Measurements from ENCODE around the gene NELL1.

GRCh38 chr11:20808328-20808727, 138.9 kb downstream of the NELL1 start:
- TF ChIP-seq, protein P1, sequence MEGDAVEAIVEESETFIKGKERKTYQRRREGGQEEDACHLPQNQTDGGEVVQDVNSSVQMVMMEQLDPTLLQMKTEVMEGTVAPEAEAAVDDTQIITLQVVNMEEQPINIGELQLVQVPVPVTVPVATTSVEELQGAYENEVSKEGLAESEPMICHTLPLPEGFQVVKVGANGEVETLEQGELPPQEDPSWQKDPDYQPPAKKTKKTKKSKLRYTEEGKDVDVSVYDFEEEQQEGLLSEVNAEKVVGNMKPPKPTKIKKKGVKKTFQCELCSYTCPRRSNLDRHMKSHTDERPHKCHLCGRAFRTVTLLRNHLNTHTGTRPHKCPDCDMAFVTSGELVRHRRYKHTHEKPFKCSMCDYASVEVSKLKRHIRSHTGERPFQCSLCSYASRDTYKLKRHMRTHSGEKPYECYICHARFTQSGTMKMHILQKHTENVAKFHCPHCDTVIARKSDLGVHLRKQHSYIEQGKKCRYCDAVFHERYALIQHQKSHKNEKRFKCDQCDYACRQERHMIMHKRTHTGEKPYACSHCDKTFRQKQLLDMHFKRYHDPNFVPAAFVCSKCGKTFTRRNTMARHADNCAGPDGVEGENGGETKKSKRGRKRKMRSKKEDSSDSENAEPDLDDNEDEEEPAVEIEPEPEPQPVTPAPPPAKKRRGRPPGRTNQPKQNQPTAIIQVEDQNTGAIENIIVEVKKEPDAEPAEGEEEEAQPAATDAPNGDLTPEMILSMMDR (IDR thresholded peaks at IDR 0.05) = no peak
- TF ChIP-seq EP300 (IDR thresholded peaks at IDR 0.05; ENCODE audit: low read depth) = no peak
- TF ChIP-seq POLR2AphosphoS5 (IDR thresholded peaks at IDR 0.05) = no peak
- no peak for TF ChIP-seq POLR2A (IDR thresholded peaks at IDR 0.05)

Data from transverse colon (tissue), 4 donors.